HTERT RPE-1 (cell line): ENCODE results near the gene CARD11.

Experiments used
- in situ Hi-C: fragments of 300-500 bp; cut with MboI; formaldehyde crosslinking; loops from 4 replicates; pipeline ENCODE4 v1.14.3; 2020; ENCODE audit warnings: low sequenced_read_pairs

The CARD11 gene

GRCh38 chr7:2912684-2913439 is 130.8 kb downstream of the CARD11 start:
- in situ Hi-C loops: no loop called here

- in situ Hi-C loops: no loop called here
These were observed 132.2 kb downstream of the CARD11 start for GRCh38 chr7:2911466-2911865.

GRCh38 chr7:2909471-2910039 is 134.1 kb downstream of the CARD11 start:
- in situ Hi-C loops: no loop called here

GRCh38 chr7:2909043-2909442 is 134.6 kb downstream of the CARD11 start:
- in situ Hi-C loops: no loop called here

- in situ Hi-C loops: no loop called here
These were observed 135.5 kb downstream of the CARD11 start for GRCh38 chr7:2908103-2908683.

- in situ Hi-C loops: no loop called here
These were observed 137.3 kb downstream of the CARD11 start for GRCh38 chr7:2906197-2906931.

- in situ Hi-C loops: no loop called here
These were observed 138.2 kb downstream of the CARD11 start for GRCh38 chr7:2905500-2905899.

GRCh38 chr7:2905027-2905426 is 138.6 kb downstream of the CARD11 start:
- in situ Hi-C loops: no loop called here

- in situ Hi-C loops: no loop called here
These were observed 139.5 kb downstream of the CARD11 start for GRCh38 chr7:2904202-2904601.

GRCh38 chr7:2903682-2904162 is 139.9 kb downstream of the CARD11 start:
- in situ Hi-C loops: no loop called here

- in situ Hi-C loops: no loop called here
These were observed 146.6 kb downstream of the CARD11 start for GRCh38 chr7:2897023-2897422.

GRCh38 chr7:2896131-2896530 is 147.5 kb downstream of the CARD11 start:
- in situ Hi-C loops: no loop called here

- in situ Hi-C loops: no loop called here
These were observed 149.3 kb downstream of the CARD11 start for GRCh38 chr7:2894118-2894940.

GRCh38 chr7:2893411-2893861 is 150.2 kb downstream of the CARD11 start:
- in situ Hi-C loops: no loop called here

GRCh38 chr7:2892549-2892948 is 151.1 kb downstream of the CARD11 start:
- in situ Hi-C loops: no loop called here

- in situ Hi-C loops: no loop called here
These were observed 155.9 kb downstream of the CARD11 start for GRCh38 chr7:2887816-2888215.

GRCh38 chr7:2886900-2887299 is 156.8 kb downstream of the CARD11 start:
- in situ Hi-C loops: no loop called here

GRCh38 chr7:2886391-2886790 is 157.3 kb downstream of the CARD11 start:
- in situ Hi-C loops: no loop called here

- in situ Hi-C loops: no loop called here
These were observed 159.5 kb downstream of the CARD11 start for GRCh38 chr7:2884161-2884560.

GRCh38 chr7:2883101-2883500 is 160.6 kb downstream of the CARD11 start:
- in situ Hi-C loops: no loop called here

- in situ Hi-C loops: no loop called here
These were observed 161.6 kb downstream of the CARD11 start for GRCh38 chr7:2882111-2882510.
